HL-60 (cell line): ENCODE results near the gene ITGB3BP.

Experiments used
- DNase-seq, 2 experiments: peaks; one replicate each; pipeline ENCODE4 v3.0.0-alpha.2; 2010 to 2020; ENCODE audit warnings: low read depth in 1 of 2, low spot score in 1 of 2
- H3K27ac ChIP-seq: fragments of 250-450 bp; sonication (Bioruptor Pico); replicated peaks from 2 replicates; pipeline ENCODE4 v1.5.1; 2020; ENCODE audit warnings: mild to moderate bottlenecking, moderate library complexity
- H3K27me3 ChIP-seq: fragments of 250-450 bp; sonication (Bioruptor Pico); 2 replicates; pipeline ENCODE4 v1.5.1; 2021; ENCODE audit warnings: mild to moderate bottlenecking, moderate library complexity; ENCODE audit not compliant: insufficient read depth, poor library complexity, severe bottlenecking
- H3K4me3 ChIP-seq: replicated peaks from 2 replicates; pipeline ENCODE4 v1.5.1; 2011; ENCODE audit warnings: mild to moderate bottlenecking, control low read depth, low read length; ENCODE audit not compliant: insufficient read depth
- GABPA ChIP-seq: IDR thresholded peaks from 2 replicates; pipeline ENCODE4 v1.6.1; 2012; ENCODE audit warnings: low read depth
- POLR2AphosphoS5 ChIP-seq: IDR thresholded peaks from 2 replicates; pipeline ENCODE4 v1.6.1; 2012; ENCODE audit warnings: low read depth
- REST ChIP-seq: IDR thresholded peaks from 2 replicates; pipeline ENCODE4 v1.6.1; 2012; ENCODE audit warnings: low read depth; ENCODE audit not compliant: insufficient replicate concordance
- SPI1 ChIP-seq: IDR thresholded peaks from 2 replicates; pipeline ENCODE4 v1.6.1; 2012; ENCODE audit warnings: low read depth, mild to moderate bottlenecking, borderline replicate concordance
- TF ChIP-seq, protein P1 (sequence below): IDR thresholded peaks from one replicate; pipeline ENCODE4 v1.5.1; 2011; ENCODE audit warnings: low read length, control low read depth, inconsistent platforms; ENCODE audit not compliant: insufficient read depth

ITGB3BP gene

GRCh38 chr1:63506782-63507181 lies 16.2 kb downstream of the ITGB3BP start:
- no peak for DNase-seq
- Histone ChIP-seq H3K27me3 (no peaks in the 10 kb centered on the region), H3K27ac (no peak overlapping the region), H3K4me3 (no peak overlapping the region)
- TF ChIP-seq, protein P1, sequence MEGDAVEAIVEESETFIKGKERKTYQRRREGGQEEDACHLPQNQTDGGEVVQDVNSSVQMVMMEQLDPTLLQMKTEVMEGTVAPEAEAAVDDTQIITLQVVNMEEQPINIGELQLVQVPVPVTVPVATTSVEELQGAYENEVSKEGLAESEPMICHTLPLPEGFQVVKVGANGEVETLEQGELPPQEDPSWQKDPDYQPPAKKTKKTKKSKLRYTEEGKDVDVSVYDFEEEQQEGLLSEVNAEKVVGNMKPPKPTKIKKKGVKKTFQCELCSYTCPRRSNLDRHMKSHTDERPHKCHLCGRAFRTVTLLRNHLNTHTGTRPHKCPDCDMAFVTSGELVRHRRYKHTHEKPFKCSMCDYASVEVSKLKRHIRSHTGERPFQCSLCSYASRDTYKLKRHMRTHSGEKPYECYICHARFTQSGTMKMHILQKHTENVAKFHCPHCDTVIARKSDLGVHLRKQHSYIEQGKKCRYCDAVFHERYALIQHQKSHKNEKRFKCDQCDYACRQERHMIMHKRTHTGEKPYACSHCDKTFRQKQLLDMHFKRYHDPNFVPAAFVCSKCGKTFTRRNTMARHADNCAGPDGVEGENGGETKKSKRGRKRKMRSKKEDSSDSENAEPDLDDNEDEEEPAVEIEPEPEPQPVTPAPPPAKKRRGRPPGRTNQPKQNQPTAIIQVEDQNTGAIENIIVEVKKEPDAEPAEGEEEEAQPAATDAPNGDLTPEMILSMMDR: no peak
- TF ChIP-seq REST: no peak
- no peak for TF ChIP-seq GABPA
- no peak for TF ChIP-seq SPI1
- no peak for TF ChIP-seq POLR2AphosphoS5

GRCh38 chr1:63501256-63501655 lies 21.8 kb downstream of the ITGB3BP start:
- no peak for DNase-seq
- Histone ChIP-seq H3K27me3 (no peaks in the 10 kb centered on the region), H3K4me3 (no peak overlapping the region), H3K27ac (no peak overlapping the region)
- no peak for TF ChIP-seq GABPA
- no peak for TF ChIP-seq POLR2AphosphoS5
- TF ChIP-seq, protein P1: no peak
- no peak for TF ChIP-seq SPI1
- TF ChIP-seq REST: no peak

GRCh38 chr1:63498106-63498505 lies 24.9 kb downstream of the ITGB3BP start:
- no peak overlapping the region for H3K27ac ChIP-seq

More at GRCh38 chr1:63498106-63498505, 24.9 kb downstream of the ITGB3BP start:
- Histone ChIP-seq H3K4me3 (no peak overlapping the region), H3K27me3 (no peaks in the 10 kb centered on the region)
- DNase-seq: no peak
- TF ChIP-seq REST (no peak), SPI1 (no peak), POLR2AphosphoS5 (no peak), GABPA (no peak)
- TF ChIP-seq, protein P1: no peak
